ENCODE data around the gene ZNF514.

GRCh38 chr2:95149397-95149984, 10.2 kb downstream of the ZNF514 start:
- TF ChIP-seq CTCF (IDR thresholded peaks at IDR 0.05) (no peak), POLR2A (IDR thresholded peaks at IDR 0.05) (no peak)

All from body of pancreas (tissue), 4 donors.